HepG2 (cell line): ENCODE data around the gene SPRN. TPM values are rescaled to one million over a fixed set of nuclear protein-coding genes. Genes with fewer than 3 reads are reported as not detected.

Experiments used
- ATAC-seq: fragments of 200-7000 bp; cut with Tn5 transposase; 3 replicates; pipeline ENCODE4 v1.9.1; 2020; ENCODE audit warnings: mild to moderate bottlenecking, moderate library complexity
- BruUV-seq: library from RNA; stranded (reverse); fragments of 400-500 nt; replicated peaks from 2 replicates; lab custom pipeline; 2021; lab: Mats Ljungman, UMichigan
- CTCF ChIA-PET: fragments of 300-600 bp; formaldehyde crosslinking; extraction: SDS; loops from one replicate; lab custom pipeline; 2021; ENCODE audit warnings: low total read pairs, inconsistent platforms, low intra/inter-chr PET ratio; lab: Yijun Ruan, JAX
- POLR2A ChIA-PET: fragments of 350-600 bp; sonication (Branson Sonifier 250); formaldehyde crosslinking; loops from one replicate; lab custom pipeline; 2020; ENCODE audit warnings: antibody characterized with exemption, inconsistent platforms; lab: Yijun Ruan, JAX
- DNase-seq: peaks from one replicate; pipeline ENCODE4 v3.0.0-alpha.2; 2015; ENCODE audit warnings: low spot score
- FAIRE-seq: peaks from 3 replicates; lab custom pipeline; 2011; peaks lifted over from hg19 to GRCh38; lab: Jason Lieb, UNC
- H2AFZ ChIP-seq: one replicate; pipeline ENCODE4 v1.6.1; 2011; ENCODE audit warnings: low read length, inconsistent platforms
- H3K27ac ChIP-seq: fragments of 300-600 bp; 3 replicates; pipeline ENCODE4 v1.8.0; 2011; ENCODE audit warnings: mixed run types, mild to moderate bottlenecking, mixed read lengths, low read length, inconsistent platforms; ENCODE audit not compliant: insufficient read depth; ENCODE audit errors: extremely low read length
- H3K27me3 ChIP-seq, 2 experiments: fragments of 200-600 bp in 1 of 2; 2 replicates in 1 of 2; 3 replicates in 1 of 2; pipeline versions ENCODE4 v1.6.0 to v1.8.0; 2011; ENCODE audit warnings: low read length in 2 of 2, mild to moderate bottlenecking in 2 of 2, moderate library complexity in 2 of 2, inconsistent platforms in 1 of 2; ENCODE audit not compliant: insufficient read depth in 2 of 2, control insufficient read depth in 1 of 2
- H3K36me3 ChIP-seq, 2 experiments: fragments of 200-600 bp in 1 of 2; replicated peaks in 1 of 2; 2 replicates in 1 of 2; 3 replicates in 1 of 2; pipeline versions ENCODE4 v1.5.1 to v1.8.0; 2011; ENCODE audit warnings: low read length in 2 of 2, inconsistent platforms in 1 of 2; ENCODE audit not compliant: insufficient read depth in 2 of 2, control insufficient read depth in 1 of 2
- H3K4me1 ChIP-seq: 2 replicates; pipeline ENCODE4 v1.5.1; 2012; ENCODE audit warnings: low read length, inconsistent platforms; ENCODE audit not compliant: insufficient read depth
- H3K4me2 ChIP-seq: 2 replicates; pipeline ENCODE4 v1.6.0; 2011; ENCODE audit warnings: low read depth, low read length, inconsistent platforms
- H3K4me3 ChIP-seq, 3 experiments: fragments of 200-600 bp in 1 of 3; sonication (generic), shearing (Covaris generic) in 1 of 3; replicated peaks in 1 of 3; 2 replicates each; pipeline ENCODE4 v1.5.1; 2011 to 2016; ENCODE audit warnings: low read length in 3 of 3, inconsistent platforms in 2 of 3, low read depth in 2 of 3, mild to moderate bottlenecking in 2 of 3, control low read depth in 1 of 3, mixed read lengths in 1 of 3; ENCODE audit not compliant: insufficient read depth in 1 of 3
- H3K79me2 ChIP-seq: one replicate; pipeline ENCODE4 v1.6.1; 2011; ENCODE audit warnings: low read length, inconsistent platforms; ENCODE audit not compliant: insufficient read depth
- H3K9ac ChIP-seq: 2 replicates; pipeline ENCODE4 v1.6.0; 2011; ENCODE audit warnings: mild to moderate bottlenecking, low read depth, low read length, inconsistent platforms; ENCODE audit not compliant: insufficient read depth
- H3K9me3 ChIP-seq: 2 replicates; pipeline ENCODE4 v1.5.1; 2012; ENCODE audit warnings: mild to moderate bottlenecking, low read length
- H4K20me1 ChIP-seq: 2 replicates; pipeline ENCODE4 v1.6.0; 2011; ENCODE audit warnings: inconsistent platforms, mild to moderate bottlenecking, low read length, moderate library complexity; ENCODE audit not compliant: insufficient read depth
- AHR ChIP-seq: IDR thresholded peaks from 2 replicates; pipeline ENCODE4 v1.6.1; 2018; ENCODE audit warnings: missing genetic modification reagents, missing compliant biosample characterization
- BRF2 ChIP-seq: sonication (generic); formaldehyde crosslinking; IDR thresholded peaks from 2 replicates; pipeline ENCODE4 v1.8.1; 2022; ENCODE audit warnings: mild to moderate bottlenecking, missing genetic modification reagents
- RBAK ChIP-seq: sonication (generic); formaldehyde crosslinking; IDR thresholded peaks from 2 replicates; pipeline ENCODE4 v1.5.1; 2020; ENCODE audit warnings: mild to moderate bottlenecking, missing genetic modification reagents
- STAT5B ChIP-seq: sonication (generic); formaldehyde crosslinking; IDR thresholded peaks from 2 replicates; pipeline ENCODE4 v1.4.0; 2020; ENCODE audit warnings: missing genetic modification reagents
- ZBTB7B ChIP-seq: sonication (generic); formaldehyde crosslinking; IDR thresholded peaks from 2 replicates; pipeline ENCODE4 v1.4.0; 2020; ENCODE audit warnings: missing genetic modification reagents
- ZBTB8A ChIP-seq: sonication (generic); formaldehyde crosslinking; IDR thresholded peaks from 2 replicates; pipeline ENCODE4 v1.4.0; 2020; ENCODE audit warnings: mild to moderate bottlenecking, low read depth, missing genetic modification reagents, borderline replicate concordance
- ZNF263 ChIP-seq: sonication (generic); formaldehyde crosslinking; IDR thresholded peaks from 2 replicates; pipeline ENCODE4 v1.4.0; 2020; ENCODE audit warnings: missing genetic modification reagents
- ZNF414 ChIP-seq: sonication (generic); formaldehyde crosslinking; IDR thresholded peaks from 2 replicates; pipeline ENCODE4 v1.5.0; 2020; ENCODE audit warnings: missing genetic modification reagents
- ZNF577 ChIP-seq: sonication (generic); formaldehyde crosslinking; IDR thresholded peaks from 2 replicates; pipeline ENCODE4 v1.4.0; 2020; ENCODE audit warnings: mild to moderate bottlenecking, low read depth, missing genetic modification reagents, borderline replicate concordance
- ZNF792 ChIP-seq: IDR thresholded peaks from 2 replicates; pipeline ENCODE4 v1.6.1; 2016
- WGBS: methylation state at CpG from one replicate; pipeline ENCODE4 v1.1.6; 2017; ENCODE audit warnings: low lambda C conversion rate; 5-methylcytosine and 5-hydroxymethylcytosine counted together
- in situ Hi-C: cut with HindIII; loops from 2 replicates; pipeline ENCODE4 v1.10.0; 2017; ENCODE audit warnings: low pct_unique_long_range_greater_than_20kb; ENCODE audit not compliant: extremely low pct_ligation_motif_present
- intact Hi-C: fragments of 100-400 bp; cut with micrococcal nuclease; formaldehyde crosslinking; loops from one replicate; pipeline ENCODE4 v1.10.0; 2022; ENCODE audit not compliant: unreplicated experiment
- polyA plus RNA-seq, 8 experiments: library from polyadenylated mRNA; depleted of rRNA in 3 of 8; stranded (reverse) in 7 of 8; unstranded in 1 of 8; fragments of >200 nt; fragmentation: Illumina TruSeq in 4 of 8; extraction: Trizol in 4 of 8; gene quantifications; 2 replicates each; pipeline versions ENCODE4 v1.2.1 to v1.2.3, GENCODE V29; 2011 to 2016; ENCODE audit warnings: low read depth in 4 of 8, missing spikeins in 1 of 8, mixed read lengths in 1 of 8; ENCODE audit not compliant: insufficient read depth in 1 of 8
- total RNA-seq, 5 experiments: library from RNA; depleted of rRNA; stranded (reverse); fragments of >200 nt; fragmentation: Illumina TruSeq; extraction: Trizol; gene quantifications; 2 replicates each; pipeline ENCODE4 v1.2.3, GENCODE V29; 2016; ENCODE audit warnings: low read depth in 1 of 5

The SPRN gene
- total and polyA plus RNA-seq, 2 of the 13 experiments (the other 11 are each of a cell fraction or from before 2014, with no cell fraction given) = not detected

- no peak overlapping the region for H3K27ac ChIP-seq
- peaks cover 6 to 10% of the 10 kb centered on the region in 2 experiments; a peak in 2 of 5 replicates for H3K36me3 ChIP-seq
- H3K4me3 ChIP-seq = no peak overlapping the region
- H3K27me3 ChIP-seq = no peaks in the 10 kb centered on the region
- no peak overlapping the region for H2AFZ ChIP-seq
- TF ChIP-seq ZBTB7B (no peak), BRF2 (CRISPR knock-in tag) (no peak), ZNF414 (no peak), ZNF263 (CRISPR knock-in tag) (no peak), RBAK (CRISPR knock-in tag) (no peak), AHR (no peak), STAT5B (CRISPR knock-in tag) (no peak), ZBTB8A (no peak), ZNF577 (CRISPR knock-in tag) (no peak), ZNF792 (CRISPR knock-in tag) (no peak)
- no peaks in the 10 kb centered on the region for H3K9me3 ChIP-seq
- ChIA-PET CTCF (no interaction called here), POLR2A (interaction anchor here (0.5 kb wide), 1 partner anchor 107 kb away, joined by 3 read pairs; no protein-coding TSS in a partner anchor)
- BruUV-seq = no TSS peak
- no peaks in the 10 kb centered on the region for H3K79me2 ChIP-seq
- DNase-seq = no peak
- intact Hi-C loops (no loop called here), in situ Hi-C loops (loop anchor here (5.0 kb wide), 1 partner anchor 150 kb away; no protein-coding TSS in a partner anchor)
- H3K4me1 ChIP-seq = no peaks in the 10 kb centered on the region
- H3K4me2 ChIP-seq = no peak overlapping the region
- no peak overlapping the region for H3K9ac ChIP-seq
- peak; percentile 4; the same call in 1 of the 3 replicates for ATAC-seq
- 77% methylated on average over 11 of the region's 16 CpGs for WGBS
- FAIRE-seq = no peak
- H4K20me1 ChIP-seq = no peaks in the 10 kb centered on the region
Observed at GRCh38 chr10:133422223-133422806, 2.1 kb downstream of the SPRN start.
